Dedifferentiated amniotic fluid mesenchymal stem cell (primary cell): ENCODE results near the gene TRPM8.
"Not testable (repeated sequence)": the region's sequence is repeated elsewhere in the genome, so short reads cannot be mapped to it uniquely, and the experiment has no call there.

Experiments
- DNase-seq: peaks from one replicate; pipeline ENCODE4 v3.0.0-alpha.2; 2016; ENCODE audit errors: extremely low spot score

The TRPM8 gene

GRCh38 chr2:233936089-233936488 lies 18.9 kb downstream of the TRPM8 start:
- DNase-seq, result no peak

GRCh38 chr2:233938676-233939370 lies 21.6 kb downstream of the TRPM8 start:
- DNase-seq, result no peak

GRCh38 chr2:233940376-233941276 lies 23.5 kb downstream of the TRPM8 start:
- no peak for DNase-seq

GRCh38 chr2:233942731-233943130 lies 25.6 kb downstream of the TRPM8 start:
- no peak for DNase-seq

GRCh38 chr2:233944269-233944668 lies 27.1 kb downstream of the TRPM8 start:
- DNase-seq, result no peak

- DNase-seq, result no peak
Measured at GRCh38 chr2:233944722-233945121, 27.5 kb downstream of the TRPM8 start.

GRCh38 chr2:233945146-233945545 lies 28.0 kb downstream of the TRPM8 start:
- DNase-seq, result no peak

GRCh38 chr2:233950078-233950825 lies 33.1 kb downstream of the TRPM8 start:
- no peak for DNase-seq

- no peak for DNase-seq
Measured at GRCh38 chr2:233952335-233952734, 35.2 kb downstream of the TRPM8 start.

GRCh38 chr2:233953087-233953801 lies 36.1 kb downstream of the TRPM8 start:
- DNase-seq, result peak; percentile 26

GRCh38 chr2:233960203-233960602 lies 43.0 kb downstream of the TRPM8 start:
- no peak for DNase-seq

- no peak for DNase-seq
Measured at GRCh38 chr2:233961905-233962304, 44.7 kb downstream of the TRPM8 start.

GRCh38 chr2:233964581-233964980 lies 47.4 kb downstream of the TRPM8 start:
- no peak for DNase-seq

- no peak for DNase-seq
Measured at GRCh38 chr2:233965032-233965603, 47.9 kb downstream of the TRPM8 start.

GRCh38 chr2:233965646-233966045 lies 48.5 kb downstream of the TRPM8 start:
- not testable (repeated sequence) for DNase-seq

GRCh38 chr2:233966388-233966787 lies 49.2 kb downstream of the TRPM8 start:
- DNase-seq, result no peak

- no peak for DNase-seq
Measured at GRCh38 chr2:233967164-233967563, 50.0 kb downstream of the TRPM8 start.

- DNase-seq, result no peak
Measured at GRCh38 chr2:233968556-233968955, 51.4 kb downstream of the TRPM8 start.

GRCh38 chr2:233972460-233972859 lies 55.3 kb downstream of the TRPM8 start:
- not testable (repeated sequence) for DNase-seq

GRCh38 chr2:233972941-233973575 lies 55.9 kb downstream of the TRPM8 start:
- DNase-seq, result no peak

- no peak for DNase-seq
Measured at GRCh38 chr2:233973786-233974185, 56.6 kb downstream of the TRPM8 start.
